Neutrophil (primary cell): ENCODE results near the gene NAALADL2.

ENCODE experiments used
- H3K27ac ChIP-seq: fragments of 200-600 bp; sonication (generic); 2 replicates; pipeline ENCODE4 v1.5.1; 2016; ENCODE audit warnings: mild to moderate bottlenecking, moderate library complexity
- H3K27me3 ChIP-seq: fragments of 200-600 bp; sonication (generic); 2 replicates; pipeline ENCODE4 v1.6.0; 2016; ENCODE audit warnings: mild to moderate bottlenecking
- H3K36me3 ChIP-seq: fragments of 200-600 bp; sonication (generic); 2 replicates; pipeline ENCODE4 v1.5.1; 2017
- H3K4me1 ChIP-seq, 2 experiments: fragments of 200-600 bp in 1 of 2; sonication (generic) in 1 of 2; 1 replicate in 1 of 2; 2 replicates in 1 of 2; pipeline versions ENCODE4 v1.5.1 to v1.6.1; 2013 to 2016; ENCODE audit warnings: low read depth in 1 of 2, low read length in 1 of 2, mild to moderate bottlenecking in 1 of 2, moderate library complexity in 1 of 2; ENCODE audit not compliant: control insufficient read depth in 1 of 2, insufficient read depth in 1 of 2
- H3K4me3 ChIP-seq, 2 experiments: fragments of 200-600 bp in 1 of 2; sonication (generic) in 1 of 2; 1 replicate in 1 of 2; 2 replicates in 1 of 2; pipeline ENCODE4 v1.5.1; 2013 to 2016; ENCODE audit warnings: low read depth in 1 of 2, low read length in 1 of 2, mild to moderate bottlenecking in 1 of 2, moderate library complexity in 1 of 2
- H3K9me3 ChIP-seq: fragments of 200-600 bp; sonication (generic); 2 replicates; pipeline ENCODE4 v1.5.1; 2016
- TF ChIP-seq, protein P1 (sequence below): fragments of 200-600 bp; sonication (generic); IDR thresholded peaks from 2 replicates; pipeline ENCODE4 v1.5.1; 2016; ENCODE audit warnings: antibody characterized with exemption

The NAALADL2 gene

DNA sequence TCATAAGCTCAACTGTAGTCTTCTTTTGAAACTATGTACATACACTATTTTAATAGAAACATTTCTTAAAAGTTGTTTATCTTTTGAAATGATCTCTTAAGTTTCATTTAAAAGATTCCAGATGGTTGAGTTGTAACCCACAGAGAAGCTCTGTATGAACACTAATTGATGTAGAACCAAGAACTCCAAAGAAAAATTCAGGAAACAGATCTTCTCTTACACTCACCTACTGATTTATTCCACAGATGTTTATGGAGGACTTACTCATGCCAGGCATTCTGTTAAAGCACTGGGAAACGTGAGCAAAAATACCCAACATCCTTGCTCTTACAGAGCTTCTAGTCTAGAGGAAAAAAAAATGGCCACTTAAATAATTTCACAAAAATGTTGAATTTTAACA is 551.1 kb downstream of the NAALADL2 start:
- Histone ChIP-seq H3K4me1 (no peaks in the 10 kb centered on the region), H3K27ac (no peak overlapping the region), H3K4me3 (no peak overlapping the region), H3K36me3 (no peaks in the 10 kb centered on the region), H3K9me3 (no peaks in the 10 kb centered on the region), H3K27me3 (no peaks in the 10 kb centered on the region)
- TF ChIP-seq, protein P1, sequence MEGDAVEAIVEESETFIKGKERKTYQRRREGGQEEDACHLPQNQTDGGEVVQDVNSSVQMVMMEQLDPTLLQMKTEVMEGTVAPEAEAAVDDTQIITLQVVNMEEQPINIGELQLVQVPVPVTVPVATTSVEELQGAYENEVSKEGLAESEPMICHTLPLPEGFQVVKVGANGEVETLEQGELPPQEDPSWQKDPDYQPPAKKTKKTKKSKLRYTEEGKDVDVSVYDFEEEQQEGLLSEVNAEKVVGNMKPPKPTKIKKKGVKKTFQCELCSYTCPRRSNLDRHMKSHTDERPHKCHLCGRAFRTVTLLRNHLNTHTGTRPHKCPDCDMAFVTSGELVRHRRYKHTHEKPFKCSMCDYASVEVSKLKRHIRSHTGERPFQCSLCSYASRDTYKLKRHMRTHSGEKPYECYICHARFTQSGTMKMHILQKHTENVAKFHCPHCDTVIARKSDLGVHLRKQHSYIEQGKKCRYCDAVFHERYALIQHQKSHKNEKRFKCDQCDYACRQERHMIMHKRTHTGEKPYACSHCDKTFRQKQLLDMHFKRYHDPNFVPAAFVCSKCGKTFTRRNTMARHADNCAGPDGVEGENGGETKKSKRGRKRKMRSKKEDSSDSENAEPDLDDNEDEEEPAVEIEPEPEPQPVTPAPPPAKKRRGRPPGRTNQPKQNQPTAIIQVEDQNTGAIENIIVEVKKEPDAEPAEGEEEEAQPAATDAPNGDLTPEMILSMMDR, result no peak

DNA sequence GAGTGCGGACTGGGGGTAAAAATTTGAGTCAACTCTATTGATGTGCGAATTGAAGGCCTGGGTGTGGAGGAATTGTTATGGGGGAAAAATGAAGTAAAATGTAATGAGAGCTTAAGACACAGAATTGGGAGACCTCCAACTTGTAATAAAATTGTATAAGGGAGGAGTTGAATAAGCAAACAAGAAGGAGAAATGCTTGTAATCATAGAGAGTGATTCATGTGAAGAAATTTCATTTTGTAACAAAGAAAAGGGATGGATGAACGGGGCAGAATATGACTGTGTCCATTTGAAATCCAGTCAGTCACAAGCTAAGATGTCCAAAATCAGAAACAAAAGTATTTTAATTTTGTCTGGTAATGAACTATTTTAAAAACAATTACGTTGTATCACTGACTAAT is 552.3 kb downstream of the NAALADL2 start:
- Histone ChIP-seq H3K4me1 (no peaks in the 10 kb centered on the region), H3K4me3 (no peak overlapping the region), H3K36me3 (no peaks in the 10 kb centered on the region), H3K27me3 (no peaks in the 10 kb centered on the region), H3K9me3 (no peaks in the 10 kb centered on the region), H3K27ac (no peak overlapping the region)
- TF ChIP-seq, protein P1, result no peak

DNA sequence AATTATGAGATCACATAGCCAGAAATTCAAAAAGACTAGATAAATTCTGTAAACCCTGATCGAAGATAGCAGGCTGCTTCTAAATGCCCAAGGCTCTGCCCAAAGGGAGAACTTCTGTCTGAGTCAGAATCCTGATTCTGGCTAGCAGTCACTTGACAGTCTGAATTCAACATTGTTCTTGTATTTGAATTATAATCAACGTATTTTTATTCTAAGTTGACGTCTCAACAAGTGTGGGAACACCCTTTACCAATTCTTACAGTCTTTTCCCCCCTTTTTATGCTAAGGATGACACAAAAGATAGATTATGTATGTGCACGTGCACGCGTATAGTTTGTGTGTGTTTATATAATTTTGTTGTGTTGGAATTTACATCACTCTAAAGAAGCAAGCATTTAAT is 552.8 kb downstream of the NAALADL2 start:
- TF ChIP-seq, protein P1, result no peak
- no peaks in the 10 kb centered on the region for H3K27me3 ChIP-seq
- no peak overlapping the region for H3K4me3 ChIP-seq
- H3K4me1 ChIP-seq, result no peaks in the 10 kb centered on the region
- no peaks in the 10 kb centered on the region for H3K36me3 ChIP-seq
- no peaks in the 10 kb centered on the region for H3K9me3 ChIP-seq
- H3K27ac ChIP-seq, result no peak overlapping the region

DNA sequence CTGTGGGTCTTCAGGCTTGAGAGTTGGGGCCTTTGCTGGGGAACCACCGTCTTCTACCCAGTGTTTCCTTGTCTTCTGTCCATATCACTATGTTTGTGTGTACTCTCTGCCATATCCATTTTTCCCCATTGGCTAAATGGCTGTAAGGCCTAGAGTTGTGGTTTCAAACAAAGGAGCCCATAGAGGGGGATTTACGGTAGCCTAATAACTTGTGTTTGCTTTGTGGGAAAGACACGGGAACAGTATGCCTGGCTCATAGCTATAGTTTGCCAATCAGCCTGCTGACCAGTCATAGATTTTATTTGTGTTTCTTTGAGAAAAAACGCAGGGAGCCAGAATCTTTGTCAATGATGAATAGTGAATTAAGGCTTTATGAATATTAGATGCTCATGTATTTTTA is 554.8 kb downstream of the NAALADL2 start:
- TF ChIP-seq, protein P1, result no peak
- Histone ChIP-seq H3K4me1 (no peaks in the 10 kb centered on the region), H3K4me3 (no peak overlapping the region), H3K9me3 (no peaks in the 10 kb centered on the region), H3K27me3 (no peaks in the 10 kb centered on the region), H3K36me3 (no peaks in the 10 kb centered on the region), H3K27ac (no peak overlapping the region)

DNA sequence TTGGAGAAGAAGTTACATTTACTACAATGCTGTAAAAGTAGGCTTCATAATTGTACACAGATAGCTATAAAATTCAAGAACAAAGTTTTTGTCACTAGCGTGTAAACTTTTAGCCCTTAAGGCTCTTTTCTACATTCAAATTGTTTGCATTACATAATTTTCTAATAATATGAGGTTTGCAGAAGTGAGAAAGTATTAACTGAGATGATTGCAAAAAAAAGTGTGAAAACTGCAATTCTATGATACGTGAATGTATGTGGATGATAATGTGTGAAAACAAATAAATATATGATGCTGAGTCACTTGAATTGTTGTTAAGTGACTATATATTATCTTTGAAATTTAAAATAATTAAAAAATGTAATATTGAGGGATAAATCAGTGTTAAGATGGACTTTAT is 557.5 kb downstream of the NAALADL2 start:
- no peaks in the 10 kb centered on the region for H3K9me3 ChIP-seq
- no peaks in the 10 kb centered on the region for H3K36me3 ChIP-seq
- H3K4me3 ChIP-seq, result no peak overlapping the region
- TF ChIP-seq, protein P1, result no peak
- no peaks in the 10 kb centered on the region for H3K4me1 ChIP-seq
- no peak overlapping the region for H3K27ac ChIP-seq
- H3K27me3 ChIP-seq, result no peaks in the 10 kb centered on the region

DNA sequence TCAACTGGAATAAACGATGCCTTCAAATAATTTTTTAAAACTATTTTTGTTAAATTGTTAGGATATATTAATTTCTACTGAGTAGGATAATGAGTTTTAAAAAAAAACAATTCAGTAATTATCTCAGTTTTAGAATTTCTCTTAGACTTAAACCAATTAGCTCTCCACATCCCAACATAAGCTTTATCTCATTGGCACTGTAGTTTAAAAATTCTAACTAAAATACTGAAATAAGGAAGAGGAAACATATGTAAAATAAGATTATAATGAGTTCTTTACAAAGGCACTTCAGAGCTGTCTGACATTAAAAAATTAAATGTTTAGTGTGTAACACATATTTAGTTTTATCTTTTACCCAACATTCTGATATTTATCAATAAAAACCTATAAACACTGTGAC is 558.3 kb downstream of the NAALADL2 start:
- no peaks in the 10 kb centered on the region for H3K36me3 ChIP-seq
- TF ChIP-seq, protein P1, result no peak
- H3K27ac ChIP-seq, result no peak overlapping the region
- no peak overlapping the region for H3K4me3 ChIP-seq
- no peaks in the 10 kb centered on the region for H3K4me1 ChIP-seq
- H3K9me3 ChIP-seq, result no peaks in the 10 kb centered on the region
- no peaks in the 10 kb centered on the region for H3K27me3 ChIP-seq
